Measurements from ENCODE around the gene RPSA.
"Not testable (repeated sequence)": the region's sequence is repeated elsewhere in the genome, so short reads cannot be mapped to it uniquely, and the experiment has no call there.

The RPSA gene

DNA sequence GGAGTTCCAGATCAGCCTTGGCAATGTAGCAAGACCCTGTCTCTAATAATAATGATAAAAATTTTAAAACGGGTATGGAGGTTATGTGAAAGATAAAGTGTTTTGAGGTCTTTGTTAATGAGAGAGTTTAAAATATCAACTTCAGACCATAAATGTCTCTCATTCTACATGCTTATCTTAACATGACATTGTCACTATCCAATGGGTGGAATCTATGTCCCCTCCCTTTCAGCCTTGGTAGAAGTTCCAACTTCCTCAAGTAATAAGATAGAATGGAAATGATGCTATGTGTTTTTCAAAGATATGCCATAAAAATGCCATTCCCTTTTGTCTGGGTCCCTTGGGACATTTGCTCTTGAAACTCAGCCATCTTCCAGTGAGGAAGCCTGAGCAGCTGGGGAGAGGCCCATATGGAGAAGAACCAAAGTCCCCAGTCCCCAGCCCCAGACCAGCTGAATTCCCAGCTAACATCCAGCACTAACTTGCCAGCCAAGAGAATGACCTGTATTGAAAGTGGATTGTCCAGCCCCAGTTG lies 17.0 kb downstream of the RPSA start:
- DNase-seq = no peak

DNA sequence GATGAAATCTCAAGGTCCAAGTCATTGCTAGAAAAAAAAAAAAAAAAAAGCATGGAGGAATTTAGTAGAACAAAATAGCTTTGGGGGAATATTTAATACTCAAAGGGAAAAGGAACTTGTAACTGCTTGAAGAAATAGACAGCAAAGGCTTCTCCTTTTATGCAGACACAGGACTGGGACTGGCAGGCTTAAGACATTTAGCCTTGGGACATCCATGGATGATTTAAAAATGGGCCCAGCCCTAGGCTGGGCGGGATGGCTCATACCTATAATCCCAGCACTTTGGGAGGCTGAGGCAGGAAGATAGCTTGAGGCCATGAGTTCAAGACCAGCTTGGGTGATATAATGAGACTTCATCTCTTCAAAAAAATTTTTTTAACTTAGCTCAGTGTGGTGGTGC lies 19.8 kb downstream of the RPSA start:
- no peak for DNase-seq

DNA sequence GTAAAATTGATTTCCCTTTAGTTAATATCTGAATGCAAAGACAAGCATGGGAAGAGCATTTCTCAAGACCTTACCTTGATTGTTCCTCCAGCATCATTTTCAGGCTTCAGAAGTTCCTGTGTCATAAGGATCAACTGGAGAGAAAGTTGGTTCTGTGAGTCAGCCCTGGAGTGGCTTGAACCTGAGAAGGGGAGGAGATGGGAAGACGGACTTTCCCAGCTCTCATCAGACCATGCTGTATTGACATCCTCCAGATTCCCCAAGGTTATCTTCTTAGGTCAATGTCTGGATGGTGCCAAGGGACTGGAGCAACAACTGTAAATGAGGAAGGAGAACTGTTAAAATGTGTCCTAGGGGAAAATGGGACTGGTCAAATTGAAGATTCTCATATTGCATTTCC lies 21.0 kb downstream of the RPSA start:
- DNase-seq = no peak

DNA sequence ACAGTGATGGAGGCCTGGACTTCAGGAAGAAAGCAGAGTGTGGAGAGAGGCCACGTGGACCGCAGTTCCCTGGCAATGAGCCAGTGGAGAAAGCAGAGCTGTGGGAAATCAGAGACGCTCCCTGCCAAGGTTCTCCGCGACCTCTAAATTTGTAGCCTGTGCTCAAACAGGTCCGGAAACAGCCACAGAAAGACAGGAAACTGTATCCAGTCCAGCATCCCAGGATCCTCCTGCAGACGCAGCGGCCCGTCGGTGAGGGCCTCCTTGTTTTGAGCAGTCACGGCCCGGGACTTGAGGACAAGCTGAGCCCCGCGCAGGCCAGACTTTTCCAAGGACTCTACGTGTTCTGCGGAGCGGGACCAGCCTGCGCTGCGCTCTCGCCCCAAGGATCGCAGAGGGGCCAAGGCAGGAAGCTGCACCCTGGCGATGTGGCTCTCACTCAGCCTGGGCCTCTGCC lies 22.3 kb downstream of the RPSA start:
- no peak for DNase-seq

DNA sequence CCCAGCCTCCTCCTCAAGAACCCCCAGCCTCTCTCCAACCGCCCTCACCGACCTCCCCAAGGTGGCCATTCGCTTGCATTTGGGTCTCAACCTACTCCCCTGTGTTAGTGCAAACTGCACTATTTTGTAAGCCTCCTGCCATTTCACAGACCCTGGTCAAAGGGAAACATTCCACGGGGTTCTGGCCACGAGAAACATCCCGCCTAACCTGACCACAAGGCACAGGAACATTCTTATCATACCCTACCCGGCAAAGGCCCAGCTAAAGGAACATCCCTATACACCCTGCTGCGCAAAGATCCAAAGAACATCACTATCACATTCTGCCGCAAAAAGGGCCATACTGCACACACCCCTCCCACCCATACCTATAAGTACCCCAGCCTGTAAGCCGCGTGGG lies 22.9 kb downstream of the RPSA start:
- no peak for DNase-seq

DNA sequence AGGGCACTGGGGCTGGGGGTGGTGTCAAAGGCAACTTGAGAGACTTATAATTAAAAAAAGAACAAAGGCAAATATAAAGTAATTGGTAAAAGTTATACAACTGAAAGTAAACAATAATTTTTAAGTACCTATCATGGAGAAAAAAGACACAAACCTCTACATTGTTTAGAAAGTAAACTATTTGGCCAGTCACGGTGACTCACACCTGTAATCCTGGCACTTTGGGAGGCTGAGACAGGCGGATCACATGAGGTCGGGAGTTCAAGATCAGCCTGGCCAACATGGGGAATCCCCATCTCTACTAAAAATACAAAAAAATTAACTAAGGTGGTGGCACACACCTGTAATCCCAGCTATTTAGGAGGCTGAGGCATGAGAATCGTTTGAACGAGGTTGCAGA lies 25.8 kb downstream of the RPSA start:
- DNase-seq = no peak

DNA sequence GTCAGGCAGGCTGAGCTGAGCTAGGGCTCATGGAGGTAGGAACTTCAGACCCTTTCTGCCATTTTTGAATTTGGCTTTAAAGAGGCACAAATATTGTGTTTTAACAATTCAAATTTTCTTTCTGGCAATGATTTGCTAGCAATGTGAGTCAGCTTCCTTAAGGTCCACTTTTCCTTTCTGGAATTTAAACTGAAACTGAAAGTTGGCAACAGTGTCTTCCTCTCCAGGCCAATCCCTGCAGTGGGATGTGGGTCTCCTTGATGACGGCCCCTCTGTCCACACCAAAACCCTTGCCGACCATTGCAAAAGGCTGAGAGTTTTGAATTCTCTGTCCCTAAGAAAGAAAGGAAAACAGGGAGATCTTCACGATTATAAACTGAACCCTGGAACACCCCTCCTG lies 27.1 kb downstream of the RPSA start:
- DNase-seq = no peak

DNA sequence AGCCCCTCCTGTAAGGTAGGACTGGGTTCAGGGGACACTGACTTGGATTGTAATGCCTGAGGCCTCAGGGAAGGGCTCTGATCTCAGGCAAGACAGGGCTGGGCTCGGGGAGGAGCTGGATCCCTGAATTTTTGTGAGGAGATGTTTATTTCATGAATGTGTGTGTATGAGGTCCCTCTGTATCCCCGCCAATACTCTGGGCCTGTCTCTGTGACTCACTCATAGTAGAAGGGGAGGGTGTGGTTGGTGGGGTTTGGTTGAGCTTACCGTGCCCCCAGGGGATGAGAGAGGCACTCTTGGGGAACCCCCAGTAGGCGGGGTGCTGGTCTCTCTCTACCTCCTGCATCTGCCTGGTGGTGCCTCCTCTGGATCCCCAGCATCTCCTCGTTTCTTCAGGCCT lies 28.1 kb downstream of the RPSA start:
- DNase-seq = no peak

DNA sequence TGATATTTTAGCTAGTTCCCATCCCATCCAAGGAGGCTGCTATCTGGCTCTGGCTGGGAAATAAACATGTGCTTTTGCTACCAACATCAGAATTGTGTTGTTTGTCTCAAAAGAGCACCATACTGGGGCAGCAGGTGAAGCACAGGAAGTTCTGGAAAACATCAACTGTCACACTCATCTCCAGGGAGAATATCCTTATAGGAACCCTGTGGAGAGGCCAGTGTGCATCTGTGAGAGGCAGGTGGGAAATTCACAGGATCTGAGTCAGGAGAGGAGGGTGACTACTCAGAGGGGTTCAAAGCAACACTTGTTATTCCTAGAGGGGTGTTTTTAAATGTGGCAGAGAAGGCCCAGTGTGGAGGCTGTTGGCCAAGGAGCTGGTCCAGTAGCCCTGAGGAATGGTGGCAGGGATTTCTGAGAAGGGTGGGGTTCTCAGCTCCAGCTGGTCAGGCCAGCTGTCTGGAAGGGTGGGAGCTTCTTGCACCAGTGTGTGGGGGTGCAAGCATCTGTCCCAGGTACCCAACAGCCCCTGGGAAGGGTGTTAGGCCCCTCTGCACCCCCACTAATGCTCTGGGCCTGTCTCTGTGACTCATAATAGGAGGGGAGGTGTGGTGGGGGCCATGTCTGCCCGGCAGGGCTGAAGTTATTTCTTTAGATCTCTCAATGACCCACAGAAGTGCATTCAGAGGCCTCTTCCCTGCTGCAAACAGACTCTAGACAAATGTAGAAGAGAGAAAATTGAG lies 28.7 kb downstream of the RPSA start:
- DNase-seq = no peak

DNA sequence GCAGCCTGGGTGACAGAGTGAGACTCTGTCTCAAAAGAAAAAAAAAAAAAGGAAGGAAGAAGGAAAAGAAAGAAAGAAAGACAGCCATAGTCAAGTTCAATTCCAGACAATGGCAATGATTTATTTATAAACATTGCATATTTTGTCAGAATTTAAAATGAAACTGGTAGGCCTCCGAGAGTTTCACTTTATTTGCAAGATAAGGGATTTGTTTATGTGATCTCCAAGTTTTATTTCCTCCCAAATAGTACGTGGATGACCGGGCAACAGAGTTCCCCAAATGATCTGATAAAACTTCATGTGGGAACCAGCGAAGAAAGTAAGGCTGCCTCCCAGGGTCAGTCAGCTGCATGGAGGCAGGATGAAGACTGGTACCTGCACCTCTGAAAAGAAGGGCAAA lies 32.4 kb downstream of the RPSA start:
- DNase-seq = no peak

DNA sequence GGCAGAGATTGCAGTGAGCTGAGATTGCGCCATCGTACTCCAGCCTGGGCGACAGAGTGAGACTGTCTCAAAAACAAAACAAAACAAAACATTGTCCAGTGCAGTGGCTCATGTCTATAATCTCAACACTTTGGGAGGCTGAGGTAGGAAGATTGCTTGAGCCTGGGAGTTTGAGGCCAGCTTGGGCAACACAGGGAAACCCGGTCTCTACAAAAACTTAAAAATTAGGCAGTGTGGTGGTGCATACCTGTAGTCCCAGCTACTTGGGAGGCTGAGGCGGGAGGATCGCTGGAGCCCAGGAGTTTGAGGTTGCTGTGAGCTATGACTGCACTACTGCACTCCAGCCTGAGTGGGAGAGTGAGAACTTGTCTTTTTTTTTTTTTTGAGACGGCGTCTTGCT lies 33.8 kb downstream of the RPSA start:
- no peak for DNase-seq

DNA sequence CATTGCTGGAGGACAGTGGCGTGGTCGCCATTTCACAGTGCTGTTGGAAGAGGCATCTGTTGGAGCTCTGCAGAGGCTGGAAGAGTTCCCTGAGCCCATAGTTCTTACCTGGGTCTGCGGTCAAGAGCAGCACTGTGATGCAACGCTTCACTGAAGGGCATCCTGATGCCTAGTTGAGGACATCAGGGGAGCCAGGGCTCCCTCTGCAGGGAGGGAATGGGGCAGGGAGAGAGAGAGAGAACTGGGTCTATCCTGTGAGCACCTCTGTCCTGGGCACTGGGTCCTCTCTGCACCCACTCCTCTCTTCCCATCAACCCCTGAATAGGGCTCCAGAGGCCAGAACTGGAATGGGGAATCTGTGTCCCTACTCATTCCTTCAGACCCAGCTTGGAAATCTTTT lies 37.0 kb downstream of the RPSA start:
- no peak for DNase-seq

DNA sequence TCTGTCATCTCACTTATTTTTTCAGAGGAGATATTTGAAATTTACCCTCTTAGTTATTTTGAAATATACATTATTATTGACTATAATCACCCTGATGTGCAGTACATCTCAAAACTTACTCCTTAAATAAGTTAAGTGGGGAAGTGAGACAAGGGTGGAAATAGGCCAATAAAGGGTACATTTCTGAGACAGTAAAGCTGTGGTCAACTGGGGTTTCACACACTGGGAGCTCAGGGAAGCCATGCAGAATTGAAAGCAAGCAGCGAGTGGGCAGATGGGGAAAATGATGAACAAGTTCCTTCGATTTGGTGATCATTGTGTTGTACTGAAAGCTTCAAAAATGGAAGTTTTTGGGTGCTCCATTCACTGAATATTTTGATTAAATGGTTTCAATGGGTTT lies 39.4 kb downstream of the RPSA start:
- no peak for DNase-seq

DNA sequence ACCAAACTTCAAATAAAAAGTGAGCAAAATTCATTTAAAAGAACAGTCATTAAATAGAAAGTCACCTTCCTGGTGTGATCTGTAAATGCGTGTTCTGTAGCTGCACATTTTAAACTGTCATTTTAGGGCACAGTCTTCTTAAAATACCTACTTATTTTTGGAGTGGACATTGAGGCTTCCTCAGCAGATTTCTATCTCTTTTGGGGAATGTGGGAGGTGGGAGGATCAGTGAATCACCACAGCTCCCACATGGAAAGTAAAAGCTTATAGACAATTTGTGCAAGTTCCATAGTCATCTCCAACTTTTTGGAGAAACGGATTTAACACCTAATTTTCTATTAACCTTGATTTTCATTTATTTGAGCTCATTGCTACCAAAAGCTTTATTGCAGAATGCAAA lies 39.9 kb downstream of the RPSA start:
- DNase-seq = no peak

DNA sequence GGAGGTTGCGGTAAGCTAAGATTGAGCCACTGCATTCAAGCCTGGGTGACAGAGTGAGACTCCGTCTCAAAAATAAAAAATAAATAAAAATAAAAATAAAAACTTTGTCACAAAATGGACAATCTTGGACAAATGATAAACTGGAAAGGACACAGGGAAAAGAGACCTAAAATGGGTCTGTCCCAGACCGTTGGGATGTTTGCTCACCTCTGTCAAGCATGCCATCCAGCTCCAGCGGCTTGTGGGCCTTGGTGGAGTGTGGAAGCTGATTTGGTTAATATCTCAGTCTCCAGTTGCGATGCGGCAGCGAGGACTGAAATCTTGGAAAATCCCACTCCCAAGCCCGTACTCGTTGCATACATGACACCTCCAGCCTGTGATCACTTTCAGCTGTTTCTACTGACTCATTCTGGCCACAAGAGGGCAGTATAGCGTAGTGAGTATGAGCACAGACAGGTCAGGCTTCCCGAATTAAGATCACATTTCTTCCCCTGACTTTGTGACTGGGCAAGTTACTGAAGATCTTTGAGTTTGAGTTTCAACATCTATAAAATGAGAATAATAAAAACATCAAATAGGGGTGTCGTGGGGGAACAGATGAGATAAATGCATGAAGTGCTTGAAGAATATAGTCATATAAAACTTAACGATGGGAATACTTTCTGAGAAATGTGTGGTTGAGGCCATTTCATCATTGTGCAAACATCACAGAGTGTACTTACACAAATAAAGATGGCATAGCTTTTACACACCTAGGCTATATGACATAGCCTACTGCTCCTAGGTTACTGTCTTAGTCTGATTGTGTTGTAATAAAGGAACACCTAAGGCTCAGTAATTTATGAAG lies 41.3 kb downstream of the RPSA start:
- peak; percentile 83 for DNase-seq

DNA sequence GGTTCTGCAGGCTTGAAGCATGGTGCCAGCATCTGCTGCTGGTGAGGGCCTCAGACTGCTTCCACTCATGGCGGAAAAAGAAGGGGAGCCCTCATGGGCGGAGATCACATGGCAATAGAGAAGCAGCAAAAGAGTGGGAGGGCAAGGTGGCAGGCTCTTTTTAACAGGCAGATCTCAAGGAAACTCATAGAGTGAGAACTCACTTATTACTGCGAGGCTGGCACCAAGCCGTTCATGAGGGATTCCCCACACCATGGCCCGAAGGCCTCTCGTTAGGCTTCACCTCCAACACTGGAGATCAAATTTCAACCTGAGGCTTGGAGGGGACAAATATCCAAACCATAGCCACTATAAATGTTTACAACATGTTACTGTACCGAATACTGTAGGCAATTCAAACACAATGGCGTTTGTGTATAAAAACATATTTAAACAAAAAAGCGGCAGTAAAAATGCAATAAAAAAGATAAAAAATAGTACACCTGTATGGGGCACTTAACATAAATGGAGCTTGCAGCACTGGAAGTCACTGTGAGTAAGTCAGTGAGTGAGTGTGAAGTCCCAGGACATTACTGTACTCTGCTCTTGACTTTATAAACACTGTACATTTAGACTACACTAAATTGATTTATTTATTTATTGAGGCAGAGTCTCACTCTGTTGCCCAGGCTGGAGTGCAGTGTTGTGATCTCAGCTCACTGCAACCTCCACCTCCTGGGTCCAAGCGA lies 42.1 kb downstream of the RPSA start:
- no peak for DNase-seq

DNA sequence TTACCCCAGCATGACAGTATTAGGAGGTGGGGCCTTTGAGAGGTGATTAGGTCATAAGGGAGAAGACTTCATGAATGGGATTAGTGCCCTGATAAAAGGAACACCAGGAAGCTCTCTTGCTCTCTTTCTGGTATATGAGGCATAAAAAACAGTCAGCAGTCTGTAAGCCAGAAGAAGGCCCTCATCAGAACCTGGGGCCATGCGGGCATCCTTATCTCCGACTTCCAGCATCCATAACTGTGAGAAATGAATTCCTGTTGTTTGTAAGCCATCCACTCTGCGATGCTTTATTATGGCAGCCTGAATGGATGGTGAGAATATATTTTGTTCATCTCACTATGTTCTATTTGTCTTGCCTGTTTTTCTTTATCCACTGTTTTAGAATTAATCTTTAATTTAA lies 43.3 kb downstream of the RPSA start:
- no peak for DNase-seq

DNA sequence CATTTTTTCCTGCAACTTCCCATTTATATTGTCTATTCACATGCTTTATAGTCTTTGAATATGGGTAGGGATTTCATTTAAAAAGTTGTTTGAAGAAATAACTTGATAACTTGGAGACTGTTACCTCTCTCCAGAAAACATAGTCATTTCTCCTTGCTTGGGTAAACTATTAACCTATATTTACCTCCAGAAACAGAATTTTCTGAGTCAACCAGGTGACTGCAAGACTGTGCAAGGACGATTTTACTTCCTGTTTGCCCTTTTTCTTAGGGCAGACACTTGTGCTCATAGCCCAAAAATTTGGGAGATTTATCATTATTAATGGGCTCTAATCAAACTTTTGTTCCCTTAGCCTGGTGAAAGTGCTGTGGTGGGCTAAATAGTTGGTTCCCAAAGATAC lies 46.6 kb downstream of the RPSA start:
- DNase-seq = no peak

DNA sequence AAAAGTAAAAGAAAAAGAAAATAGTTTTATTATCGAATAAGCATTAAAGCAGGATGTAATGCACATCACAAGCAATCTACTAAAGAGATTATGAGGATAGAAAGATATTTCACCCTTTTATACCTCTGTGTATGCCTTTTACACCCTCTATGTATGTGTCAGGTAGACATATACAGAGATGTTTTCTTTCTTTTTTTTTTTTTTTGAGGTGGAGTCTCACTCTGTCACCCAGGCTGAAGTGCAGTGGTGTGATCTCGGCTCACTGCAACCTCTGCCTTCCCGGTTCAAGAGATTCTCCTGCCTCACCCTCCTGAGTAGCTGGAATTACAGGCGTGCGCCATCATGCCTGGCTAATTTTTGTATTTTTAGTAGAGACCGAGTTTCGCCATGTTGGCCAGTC lies 47.4 kb downstream of the RPSA start:
- DNase-seq = not testable (repeated sequence)

DNA sequence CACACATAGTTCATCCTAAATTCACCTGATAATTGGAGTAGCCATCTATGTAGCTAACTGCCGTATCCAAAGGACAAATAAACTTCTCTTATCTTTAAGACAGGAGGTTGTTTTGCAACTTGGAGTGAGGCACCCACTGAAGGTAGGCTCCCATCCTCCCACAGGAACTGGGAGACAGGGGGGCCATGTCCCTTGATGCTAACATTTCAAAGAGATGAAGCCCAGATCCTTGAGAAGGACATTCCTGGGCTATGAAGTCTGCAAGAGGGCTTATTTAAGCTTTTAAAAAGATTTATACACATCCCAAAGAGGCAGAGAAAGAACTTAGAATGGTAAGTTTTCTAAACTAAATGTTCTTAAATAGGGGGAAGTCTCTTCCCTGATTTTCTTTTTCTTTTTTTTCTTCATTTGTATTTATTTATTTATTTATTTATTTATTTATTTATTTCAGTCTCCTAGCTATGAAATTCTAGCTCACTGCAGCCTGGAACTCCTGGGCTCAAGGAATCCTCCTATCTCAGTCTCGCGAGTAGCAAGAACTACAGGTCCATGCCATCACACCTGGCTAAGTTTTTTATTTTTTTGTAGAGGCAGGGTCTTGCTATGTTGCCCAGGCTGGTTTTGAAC lies 48.2 kb downstream of the RPSA start:
- DNase-seq = no peak

DNA sequence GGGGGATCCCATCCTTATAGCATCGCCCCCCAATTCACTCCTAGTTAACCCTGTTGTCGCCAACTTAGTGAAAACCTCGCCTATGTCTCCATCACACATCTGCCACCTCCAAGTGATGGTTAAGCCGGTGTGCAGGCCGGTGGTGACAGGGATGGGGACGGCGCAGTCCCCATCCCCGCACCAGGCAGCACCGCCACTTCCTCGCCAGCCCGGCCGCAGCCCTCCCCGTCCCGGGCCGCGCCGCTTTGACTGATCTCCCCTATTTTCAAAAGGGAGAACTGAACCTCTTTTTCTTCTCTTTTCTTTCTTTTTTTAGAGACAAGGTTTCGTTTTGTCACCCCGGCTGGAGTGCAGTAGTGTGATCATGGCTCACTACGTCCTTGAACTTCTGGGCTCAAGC lies 49.6 kb downstream of the RPSA start:
- no peak for DNase-seq

DNA sequence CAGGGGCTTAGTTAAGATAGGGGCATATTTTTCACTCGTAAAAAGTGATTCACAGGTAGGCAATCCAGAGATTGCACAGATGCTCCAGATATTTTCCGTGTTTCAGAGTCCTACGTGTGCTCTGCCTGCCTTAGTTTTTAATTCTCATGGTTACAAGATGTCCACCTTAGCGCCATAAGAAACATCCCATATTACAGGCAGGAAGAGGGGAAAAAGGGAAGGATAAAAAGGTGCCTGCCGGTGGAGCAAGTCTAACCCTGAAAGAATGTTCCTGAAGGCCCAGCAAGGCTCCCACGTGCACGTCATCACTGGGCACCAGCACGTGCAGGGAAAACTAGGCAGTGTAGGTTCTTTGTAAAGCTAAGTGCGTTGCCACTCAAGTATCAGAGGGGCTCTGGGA lies 50.8 kb downstream of the RPSA start:
- no peak for DNase-seq

DNA sequence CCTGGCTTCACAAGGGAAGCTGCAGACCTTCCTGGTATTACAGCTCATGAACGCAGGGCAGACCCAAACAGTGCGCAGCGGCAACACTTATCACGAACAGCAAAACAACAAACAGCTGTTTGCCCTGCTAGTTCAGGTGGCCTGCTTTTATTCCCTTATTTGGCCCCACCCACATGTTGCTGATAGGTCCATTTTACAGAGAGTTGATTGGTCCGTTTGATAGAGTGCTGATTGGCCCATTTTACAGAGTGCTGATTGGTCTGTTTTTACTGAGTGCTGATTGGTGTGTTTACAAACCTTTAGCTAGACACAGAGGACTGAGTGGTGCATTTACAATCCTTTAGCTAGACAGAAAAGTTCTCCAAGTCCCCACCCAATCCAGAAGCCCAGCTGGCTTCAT lies 52.1 kb downstream of the RPSA start:
- DNase-seq = not testable (repeated sequence)

All from activated CD4-positive, alpha-beta T cell treated with anti-CD3 and anti-CD28 coated beads, Interleukin-2, Interleukin-6, amounts not matched to agents 100 ng/mL and 50 ng/mL, durations not matched to agents 16 hours and 8 hours (primary cell).